ENCODE results near the gene RTN4RL1.

The RTN4RL1 gene

GRCh38 chr17:2028234-2028614, 3.1 kb upstream of the RTN4RL1 start:
- H4K20me1 ChIP-seq: peaks cover 24% of the 10 kb centered on the region; the same call in 1 of the 2 replicates
- H3K9ac ChIP-seq: peak overlapping the region; percentile 25
- peaks cover 69% of the 10 kb centered on the region for H3K4me1 ChIP-seq
- H3K4me2 ChIP-seq: peak overlapping the region; percentile 98
- H3K4me3 ChIP-seq: no peak overlapping the region
- no peaks in the 10 kb centered on the region for H3K9me3 ChIP-seq
- peaks cover 25% of the 10 kb centered on the region; the same call in 1 of the 2 replicates for H3K27me3 ChIP-seq
- no peak for TF ChIP-seq Cebpa-rat (IDR thresholded peaks at IDR 0.05)
- no peak overlapping the region for H3K27ac ChIP-seq
- no peaks in the 10 kb centered on the region for H3K36me3 ChIP-seq

GRCh38 chr17:2027528-2028233, 2.5 kb upstream of the RTN4RL1 start:
- no peaks in the 10 kb centered on the region for H3K9me3 ChIP-seq
- peak overlapping the region; percentile 25 for H3K9ac ChIP-seq
- H3K4me3 ChIP-seq: no peak overlapping the region
- H3K4me2 ChIP-seq: peak overlapping the region; percentile 98
- no peak overlapping the region for H3K27ac ChIP-seq
- H3K36me3 ChIP-seq: no peaks in the 10 kb centered on the region
- TF ChIP-seq Cebpa-rat (IDR thresholded peaks at IDR 0.05): no peak
- peaks cover 69% of the 10 kb centered on the region for H3K4me1 ChIP-seq
- peaks cover 25% of the 10 kb centered on the region; the same call in 1 of the 2 replicates for H3K27me3 ChIP-seq
- H4K20me1 ChIP-seq: peaks cover 20% of the 10 kb centered on the region; the same call in 1 of the 2 replicates

DNA sequence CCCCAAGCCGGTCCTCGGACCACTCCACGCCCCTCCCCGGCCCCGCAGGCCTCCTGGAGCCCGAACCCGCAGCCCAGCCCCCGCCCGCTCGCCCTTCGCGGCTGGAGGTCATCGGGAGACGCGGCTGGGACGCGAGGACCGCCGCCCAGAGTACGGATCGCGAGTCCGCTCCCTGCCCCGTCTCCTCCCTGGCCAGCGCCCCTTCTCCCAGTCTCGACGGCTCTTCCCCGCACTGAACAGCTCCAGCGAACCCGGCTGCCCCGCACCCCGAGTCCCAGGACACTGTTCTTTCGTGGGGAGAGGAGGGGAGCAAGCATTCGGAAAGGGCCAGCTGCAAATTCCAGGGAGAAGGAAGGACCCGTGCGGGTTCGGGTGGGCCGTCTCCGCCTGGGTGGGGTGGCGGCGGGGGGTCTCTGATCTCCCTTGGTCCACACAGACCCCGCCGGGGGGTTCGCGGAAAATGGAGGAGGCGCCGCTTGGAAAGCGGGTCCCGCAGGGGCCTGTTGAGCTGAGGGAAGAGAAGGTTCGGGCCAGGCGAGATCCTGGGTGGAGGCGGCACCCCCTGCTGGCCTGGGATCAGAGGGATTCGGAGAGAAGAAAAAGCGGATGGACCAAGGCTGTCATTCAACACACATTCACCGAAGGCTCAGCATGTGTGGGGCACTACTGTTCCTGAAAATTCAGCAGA, 632 bp upstream of the RTN4RL1 start:
- Histone ChIP-seq H3K9me3 (no peaks in the 10 kb centered on the region), H3K27ac (peak overlapping the region; percentile 53; the same call in 1 of the 2 replicates), H3K4me3 (peak overlapping the region; percentile 79), H3K4me1 (peaks cover 69% of the 10 kb centered on the region), H3K9ac (peak overlapping the region; percentile 73), H3K27me3 (peaks cover 25% of the 10 kb centered on the region; the same call in 1 of the 2 replicates), H3K4me2 (peak overlapping the region; percentile 100), H3K36me3 (no peaks in the 10 kb centered on the region), H4K20me1 (peaks cover 7% of the 10 kb centered on the region)
- TF ChIP-seq Cebpa-rat (IDR thresholded peaks at IDR 0.05): no peak

- TF ChIP-seq Cebpa-rat (IDR thresholded peaks at IDR 0.05): no peak
Measured at GRCh38 chr17:2024572-2025219, 438 bp downstream of the RTN4RL1 start.

DNA sequence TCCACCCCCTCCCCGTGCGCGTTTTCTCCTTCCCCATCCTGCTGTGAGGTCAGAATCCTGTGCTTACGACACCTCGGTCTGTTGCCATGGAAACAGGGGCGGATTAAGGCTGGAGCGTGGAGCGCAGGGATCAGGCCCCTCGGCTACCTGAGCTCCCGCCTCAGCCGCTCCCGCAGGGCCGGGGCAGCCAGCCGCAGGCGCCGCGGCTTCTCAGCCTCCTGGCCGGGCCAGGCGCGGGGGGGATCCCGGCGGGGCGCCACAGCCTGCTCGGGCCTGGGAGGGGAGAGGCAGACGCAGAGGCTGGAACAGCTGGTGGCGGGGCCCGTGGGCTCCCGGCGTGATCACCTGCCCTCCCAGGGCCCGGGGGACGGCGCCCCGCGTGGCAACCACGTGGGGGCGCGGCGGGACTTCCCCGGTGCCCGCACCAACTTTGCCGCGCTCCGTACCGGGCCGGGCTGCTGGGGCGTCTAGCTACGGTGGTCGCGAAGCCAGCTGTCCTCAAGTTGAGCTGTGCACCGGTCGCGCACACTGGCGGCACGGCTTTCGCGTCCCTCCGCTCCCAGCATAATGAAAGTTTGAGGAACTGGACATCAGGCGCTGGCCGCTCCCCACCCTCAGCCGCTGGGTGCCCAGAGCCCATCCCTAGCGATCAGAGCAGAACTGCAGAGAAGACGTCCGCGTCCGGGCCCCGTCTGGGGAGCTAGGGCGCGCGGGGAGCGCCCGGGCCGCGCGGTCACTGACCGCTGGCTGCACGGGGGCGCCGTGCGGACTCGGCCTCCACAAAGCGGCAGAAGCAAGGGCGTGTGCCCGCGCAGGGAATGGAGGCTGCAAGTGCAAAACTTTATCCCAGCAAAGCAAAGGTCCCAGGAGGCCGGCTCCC, 1.2 kb downstream of the RTN4RL1 start:
- H4K20me1 ChIP-seq: peaks cover 24% of the 10 kb centered on the region
- H3K4me2 ChIP-seq: peak overlapping the region; percentile 100
- H3K9ac ChIP-seq: peak overlapping the region; percentile 86
- no peaks in the 10 kb centered on the region for H3K36me3 ChIP-seq
- TF ChIP-seq Cebpa-rat (IDR thresholded peaks at IDR 0.05): no peak
- H3K4me1 ChIP-seq: peaks cover 78% of the 10 kb centered on the region
- H3K4me3 ChIP-seq: peak overlapping the region; percentile 79
- H3K27me3 ChIP-seq: peaks cover 25% of the 10 kb centered on the region; the same call in 1 of the 2 replicates
- H3K27ac ChIP-seq: peak overlapping the region; percentile 81
- no peaks in the 10 kb centered on the region for H3K9me3 ChIP-seq

More at GRCh38 chr17:2024572-2025219, 438 bp downstream of the RTN4RL1 start:
- peak overlapping the region; percentile 79 for H3K4me3 ChIP-seq
- peaks cover 78% of the 10 kb centered on the region for H3K4me1 ChIP-seq
- H3K4me2 ChIP-seq: peak overlapping the region; percentile 100
- H3K36me3 ChIP-seq: no peaks in the 10 kb centered on the region
- H3K27me3 ChIP-seq: peaks cover 25% of the 10 kb centered on the region; the same call in 1 of the 2 replicates
- H3K9ac ChIP-seq: peak overlapping the region; percentile 86
- peaks cover 17% of the 10 kb centered on the region for H4K20me1 ChIP-seq
- peak overlapping the region; percentile 81 for H3K27ac ChIP-seq
- no peaks in the 10 kb centered on the region for H3K9me3 ChIP-seq

DNA sequence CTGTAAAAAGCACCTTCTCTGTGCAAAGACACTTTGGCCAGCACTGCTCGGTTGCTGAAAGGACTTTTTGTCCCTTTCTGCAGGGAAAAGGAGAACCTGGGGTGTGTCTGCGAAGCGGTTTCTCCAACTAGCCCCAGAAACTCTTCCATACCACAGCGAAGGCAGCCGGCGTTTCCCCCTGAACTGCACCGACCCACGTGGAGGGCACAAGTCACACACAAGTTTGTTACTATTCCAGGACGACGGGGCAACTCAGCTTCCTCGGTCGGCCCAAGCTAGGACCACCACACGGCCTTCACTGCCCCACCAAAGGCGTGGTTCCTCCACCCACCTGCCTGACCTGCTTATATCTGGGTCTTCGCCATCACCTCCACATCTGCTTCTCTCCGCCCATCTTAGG, 1.9 kb downstream of the RTN4RL1 start:
- peak overlapping the region; percentile 67 for H3K9ac ChIP-seq
- TF ChIP-seq Cebpa-rat (IDR thresholded peaks at IDR 0.05): no peak
- peak overlapping the region; percentile 79 for H3K4me3 ChIP-seq
- H3K27me3 ChIP-seq: peaks cover 25% of the 10 kb centered on the region; the same call in 1 of the 2 replicates
- H3K36me3 ChIP-seq: no peaks in the 10 kb centered on the region
- H3K4me1 ChIP-seq: peaks cover 78% of the 10 kb centered on the region
- H3K27ac ChIP-seq: peak overlapping the region; percentile 76
- H3K9me3 ChIP-seq: no peaks in the 10 kb centered on the region
- H4K20me1 ChIP-seq: peaks cover 31% of the 10 kb centered on the region
- H3K4me2 ChIP-seq: peak overlapping the region; percentile 100

DNA sequence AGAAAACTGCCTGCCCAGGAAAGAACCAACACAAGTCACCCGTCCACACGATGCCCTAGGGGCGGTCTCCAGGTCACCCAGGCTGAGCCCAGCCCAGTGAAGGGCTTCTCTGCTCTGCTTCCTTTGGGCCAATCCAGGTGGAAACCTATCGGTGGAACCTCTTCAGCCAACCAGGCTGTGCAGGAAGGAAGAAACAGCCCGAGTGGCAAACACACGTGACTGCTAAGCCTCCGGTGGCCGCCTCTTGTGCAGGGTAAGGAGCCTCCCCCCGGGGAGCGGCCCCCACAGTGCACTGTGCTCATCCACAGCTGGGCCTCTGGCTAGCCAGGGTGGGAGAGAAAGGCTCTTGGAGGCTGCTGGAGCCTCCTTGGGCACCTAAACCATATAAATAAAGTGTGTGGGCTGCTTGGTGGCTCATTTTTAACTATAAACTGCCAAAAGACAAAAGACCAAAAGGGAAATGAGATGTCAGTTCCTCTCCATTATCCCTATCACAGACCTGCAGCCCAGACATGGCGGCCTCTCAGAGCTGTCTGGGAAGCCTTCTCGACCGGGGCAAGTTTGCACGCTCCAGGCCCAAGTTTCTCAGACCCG, 2.4 kb downstream of the RTN4RL1 start:
- Histone ChIP-seq H3K27me3 (peaks cover 23% of the 10 kb centered on the region; the same call in 1 of the 2 replicates), H3K27ac (peak overlapping the region; percentile 76), H4K20me1 (peaks cover 36% of the 10 kb centered on the region), H3K9ac (peak overlapping the region; percentile 67), H3K9me3 (no peaks in the 10 kb centered on the region), H3K4me1 (peaks cover 78% of the 10 kb centered on the region), H3K4me2 (peak overlapping the region; percentile 100), H3K36me3 (no peaks in the 10 kb centered on the region), H3K4me3 (peak overlapping the region; percentile 79)
- TF ChIP-seq Cebpa-rat (IDR thresholded peaks at IDR 0.05): no peak

DNA sequence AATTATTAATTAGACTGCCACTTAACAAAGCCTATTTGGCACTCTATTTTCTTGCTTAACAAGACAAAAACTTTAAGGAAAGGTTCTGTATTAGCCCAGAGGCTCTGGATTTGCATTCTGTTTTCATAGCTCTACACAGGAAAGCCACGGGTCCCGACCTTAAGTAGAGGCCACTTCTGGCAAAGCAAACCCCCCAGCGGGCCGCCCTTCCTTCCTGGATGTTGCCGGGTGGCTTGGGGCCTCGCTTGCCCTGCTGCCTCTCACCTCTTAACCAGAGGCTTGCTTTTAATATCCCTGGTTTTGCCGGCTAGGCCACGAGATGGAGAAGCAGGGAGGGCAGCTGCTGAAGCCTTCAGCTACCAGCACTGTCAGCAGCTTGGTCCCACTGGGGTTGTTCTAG, 4.4 kb downstream of the RTN4RL1 start:
- H3K9me3 ChIP-seq: no peaks in the 10 kb centered on the region
- H4K20me1 ChIP-seq: peaks cover 50% of the 10 kb centered on the region
- peaks cover 14% of the 10 kb centered on the region; the same call in 1 of the 2 replicates for H3K27me3 ChIP-seq
- TF ChIP-seq Cebpa-rat (IDR thresholded peaks at IDR 0.05): no peak
- peak overlapping the region; percentile 52 for H3K27ac ChIP-seq
- peaks cover 87% of the 10 kb centered on the region for H3K4me1 ChIP-seq
- H3K4me3 ChIP-seq: peak overlapping the region; percentile 33
- peak overlapping the region; percentile 57 for H3K9ac ChIP-seq
- H3K36me3 ChIP-seq: no peaks in the 10 kb centered on the region
- peak overlapping the region; percentile 100 for H3K4me2 ChIP-seq
